GM23338 (cell line): ENCODE measurements around the gene CSF2RB. TPM values are rescaled to one million over a fixed set of nuclear protein-coding genes. Genes with fewer than 3 reads are reported as not detected.

Experiments used
- ATAC-seq: fragments of 200-7000 bp; cut with Tn5 transposase; 3 replicates; pipeline ENCODE4 v1.9.1; 2020
- DNase-seq: peaks from one replicate; pipeline ENCODE4 v3.0.0-alpha.2; 2015; ENCODE audit warnings: low spot score
- H2AFZ ChIP-seq: fragments of 200-600 bp; sonication (generic); 2 replicates; pipeline ENCODE4 v1.8.0; 2016; ENCODE audit warnings: antibody characterized with exemption, mild to moderate bottlenecking, moderate library complexity
- H3F3A ChIP-seq: fragments of 200-600 bp; sonication (generic); replicated peaks from 2 replicates; pipeline ENCODE4 v1.8.0; 2017; ENCODE audit warnings: antibody characterized with exemption, mixed run types, low read depth
- H3K27ac ChIP-seq: fragments of 200-600 bp; sonication (generic); 2 replicates; pipeline ENCODE4 v1.6.1; 2016; ENCODE audit warnings: low read depth
- H3K27me3 ChIP-seq: fragments of 200-600 bp; sonication (generic); 2 replicates; pipeline ENCODE4 v1.8.0; 2016; ENCODE audit warnings: mild to moderate bottlenecking, mixed run types, moderate library complexity; ENCODE audit not compliant: insufficient read depth
- H3K36me3 ChIP-seq: fragments of 200-600 bp; sonication (generic); 2 replicates; pipeline ENCODE4 v1.8.0; 2016; ENCODE audit warnings: mild to moderate bottlenecking; ENCODE audit not compliant: insufficient read depth
- H3K4me1 ChIP-seq: fragments of 200-600 bp; sonication (generic); 2 replicates; pipeline ENCODE4 v1.8.0; 2016; ENCODE audit warnings: mild to moderate bottlenecking, moderate library complexity; ENCODE audit not compliant: insufficient read depth
- H3K4me2 ChIP-seq: fragments of 200-600 bp; sonication (generic); 2 replicates; pipeline ENCODE4 v1.7.1; 2017; ENCODE audit warnings: mixed run types
- H3K4me3 ChIP-seq: fragments of 200-600 bp; sonication (generic); 2 replicates; pipeline ENCODE4 v1.6.1; 2016; ENCODE audit warnings: mixed run types
- H3K79me2 ChIP-seq: fragments of 200-600 bp; sonication (generic); replicated peaks from 2 replicates; pipeline ENCODE4 v1.8.0; 2017; ENCODE audit warnings: mild to moderate bottlenecking; ENCODE audit not compliant: insufficient read depth
- H3K9me2 ChIP-seq: fragments of 200-600 bp; sonication (generic); 2 replicates; pipeline ENCODE4 v1.8.0; 2017; ENCODE audit not compliant: insufficient read depth
- H4K20me1 ChIP-seq: fragments of 200-600 bp; sonication (generic); replicated peaks from 2 replicates; pipeline ENCODE4 v1.8.0; 2017; ENCODE audit warnings: mild to moderate bottlenecking; ENCODE audit not compliant: insufficient read depth
- H3K27ac Mint-ChIP-seq: 2 replicates; pipeline ENCODE4 v1.8.0; 2020; ENCODE audit warnings: inconsistent platforms, mild to moderate bottlenecking, moderate library complexity, mixed read lengths
- H3K27me3 Mint-ChIP-seq: 3 replicates; pipeline ENCODE4 v1.8.0; 2022; ENCODE audit warnings: low read depth, mild to moderate bottlenecking, moderate library complexity, mixed read lengths, inconsistent platforms; ENCODE audit not compliant: insufficient read depth, poor library complexity
- H3K36me3 Mint-ChIP-seq: 3 replicates; pipeline ENCODE4 v1.8.0; 2021; ENCODE audit warnings: low read depth, mild to moderate bottlenecking, inconsistent platforms, moderate library complexity, mixed read lengths
- H3K4me1 Mint-ChIP-seq: 3 replicates; pipeline ENCODE4 v1.8.0; 2020; ENCODE audit warnings: mild to moderate bottlenecking, inconsistent platforms, mixed read lengths
- H3K4me3 Mint-ChIP-seq: 3 replicates; pipeline ENCODE4 v1.8.0; 2021; ENCODE audit warnings: moderate library complexity, mild to moderate bottlenecking, inconsistent platforms, mixed read lengths
- H3K9me3 Mint-ChIP-seq: 3 replicates; pipeline ENCODE4 v1.8.0; 2020; ENCODE audit warnings: moderate library complexity, mild to moderate bottlenecking, inconsistent platforms, mixed read lengths
- CREB1 ChIP-seq: fragments of 250-450 bp; sonication (Bioruptor Pico); IDR thresholded peaks from 2 replicates; pipeline ENCODE4 v1.5.0; 2020; ENCODE audit warnings: low read depth, mild to moderate bottlenecking, moderate library complexity
- ETS1 ChIP-seq: IDR thresholded peaks from 2 replicates; pipeline ENCODE4 v1.6.1; 2016; ENCODE audit warnings: antibody characterized with exemption
- EZH2 ChIP-seq: fragments of 200-600 bp; sonication (generic); IDR thresholded peaks from one replicate; pipeline ENCODE4 v1.8.0; 2017; ENCODE audit warnings: antibody characterized with exemption, mild to moderate bottlenecking, low read depth; ENCODE audit not compliant: unreplicated experiment
- NANOG ChIP-seq: IDR thresholded peaks from 2 replicates; pipeline ENCODE4 v1.6.1; 2016; ENCODE audit warnings: antibody characterized with exemption, borderline replicate concordance
- POLR2AphosphoS5 ChIP-seq: IDR thresholded peaks from 2 replicates; pipeline ENCODE4 v1.6.1; 2016; ENCODE audit warnings: antibody characterized with exemption, low read depth
- STAT1 ChIP-seq: IDR thresholded peaks from one replicate; pipeline ENCODE4 v1.6.1; 2016; ENCODE audit warnings: antibody characterized with exemption; ENCODE audit not compliant: unreplicated experiment
- ZNF331 ChIP-seq: fragments of 250-450 bp; sonication (Bioruptor Pico); IDR thresholded peaks from 2 replicates; pipeline ENCODE4 v1.5.0; 2020; ENCODE audit warnings: low read depth, mild to moderate bottlenecking, moderate library complexity
- ZNF462 ChIP-seq: fragments of 250-450 bp; sonication (Bioruptor Pico); IDR thresholded peaks from 2 replicates; pipeline ENCODE4 v1.5.0; 2020; ENCODE audit warnings: mild to moderate bottlenecking, moderate library complexity
- polyA plus RNA-seq: library from polyadenylated mRNA; unstranded; fragments of >200 nt; fragmentation: Nextera tagmentation; extraction: Ambion mirVana; gene quantifications from 2 replicates; pipeline ENCODE4 v1.2.1, GENCODE V29; 2016
- total RNA-seq: library from RNA; depleted of rRNA; stranded (reverse); fragments of >200 nt; shearing (Covaris generic); gene quantifications from 2 replicates; pipeline ENCODE4 v1.2.3, GENCODE V29; 2014

CSF2RB gene
- total and polyA plus RNA-seq, 2 experiments from 2014 or later, result not detected

GRCh38 chr22:36864454-36865215, 48.8 kb upstream of the CSF2RB start:
- no peaks in the 10 kb centered on the region for H3F3A ChIP-seq
- no peak overlapping the region for H3K4me2 ChIP-seq
- H3K27me3 Mint-ChIP-seq, result peaks cover 16% of the 10 kb centered on the region
- no peak overlapping the region for H3K4me3 Mint-ChIP-seq
- H3K27ac ChIP-seq, result no peak overlapping the region
- H3K9me2 ChIP-seq, result no peaks in the 10 kb centered on the region; the same call in 1 of the 2 replicates
- no peak overlapping the region for H3K27ac Mint-ChIP-seq
- peaks cover 2% of the 10 kb centered on the region; the same call in 1 of the 3 replicates for H3K4me1 Mint-ChIP-seq
- ATAC-seq, result no peak
- H3K36me3 Mint-ChIP-seq, result no peaks in the 10 kb centered on the region; the same call in 2 of the 3 replicates
- DNase-seq, result no peak
- no peaks in the 10 kb centered on the region for H3K27me3 ChIP-seq
- H3K36me3 ChIP-seq, result no peaks in the 10 kb centered on the region
- H3K79me2 ChIP-seq, result no peaks in the 10 kb centered on the region
- H3K9me3 Mint-ChIP-seq, result peaks cover 4% of the 10 kb centered on the region; the same call in 1 of the 3 replicates
- no peaks in the 10 kb centered on the region for H4K20me1 ChIP-seq
- no peaks in the 10 kb centered on the region for H3K4me1 ChIP-seq
- H3K4me3 ChIP-seq, result no peak overlapping the region
- TF ChIP-seq STAT1, result no peak
- no peak for TF ChIP-seq EZH2
- TF ChIP-seq ZNF331, result no peak
- TF ChIP-seq ETS1, result no peak
- no peak for TF ChIP-seq CREB1
- TF ChIP-seq NANOG, result no peak
- no peak for TF ChIP-seq POLR2AphosphoS5
- TF ChIP-seq ZNF462, result no peak
- no peak overlapping the region for H2AFZ ChIP-seq
